ENCODE data around the gene ATXN7L3. TPM values are rescaled to one million over a fixed set of nuclear protein-coding genes. Genes with fewer than 3 reads are reported as not detected.
A peak's percentile ranks its signal among the peaks of the same experiment; 100 is the strongest.

The ATXN7L3 gene
- total RNA-seq, 1 donor from 2014 or later: 38.9 TPM

GRCh38 chr17:44217738-44218343 is 18.2 kb upstream of the ATXN7L3 start:
- no peak for DNase-seq (ENCODE audit: low spot score)

GRCh38 chr17:44216694-44217093 is 17.0 kb upstream of the ATXN7L3 start:
- H3K79me2 ChIP-seq (ENCODE audit: low read depth): peaks cover 61% of the 10 kb centered on the region
- no peaks in the 10 kb centered on the region for H3K9me3 Mint-ChIP-seq
- TF ChIP-seq EZH2phosphoT487 (IDR thresholded peaks at IDR 0.05): no peak
- TF ChIP-seq CTCF (IDR thresholded peaks at IDR 0.05): no peak
- TF ChIP-seq EZH2 (IDR thresholded peaks at IDR 0.05): no peak
- no peak overlapping the region for H2AFZ ChIP-seq (replicated peaks)
- no peaks in the 10 kb centered on the region for H3K9me3 ChIP-seq (ENCODE audit: low read depth)
- peak overlapping the region; percentile 64 for H3K4me3 Mint-ChIP-seq
- no peaks in the 10 kb centered on the region for H3K27me3 ChIP-seq
- H3K4me1 Mint-ChIP-seq: peaks cover 20% of the 10 kb centered on the region
- peaks cover 5% of the 10 kb centered on the region for H3K4me1 ChIP-seq
- H3K27me3 Mint-ChIP-seq (ENCODE audit: insufficient read depth, low read depth): peaks cover 6% of the 10 kb centered on the region
- H3K4me3 ChIP-seq: no peak overlapping the region
- H3K27ac ChIP-seq: no peak overlapping the region
- no peaks in the 10 kb centered on the region for H3K36me3 ChIP-seq
- no peak overlapping the region for H3K4me2 ChIP-seq
- no peak for DNase-seq (ENCODE audit: low spot score)
- H3K9ac ChIP-seq: no peak overlapping the region
- peaks cover 25% of the 10 kb centered on the region for H3F3A ChIP-seq (ENCODE audit: low read depth)
- peaks cover 12% of the 10 kb centered on the region for H3K36me3 Mint-ChIP-seq
- peaks cover 37% of the 10 kb centered on the region for H4K20me1 ChIP-seq (ENCODE audit: low read depth)
- H3K27ac Mint-ChIP-seq: peak overlapping the region; percentile 46

More at GRCh38 chr17:44217738-44218343, 18.2 kb upstream of the ATXN7L3 start:
- Mint-ChIP-seq H3K9me3 (no peaks in the 10 kb centered on the region), H3K4me3 (peak overlapping the region; percentile 88), H3K36me3 (peaks cover 12% of the 10 kb centered on the region), H3K27ac (peak overlapping the region; percentile 44), H3K27me3 (ENCODE audit: insufficient read depth, low read depth) (peaks cover 12% of the 10 kb centered on the region), H3K4me1 (peaks cover 27% of the 10 kb centered on the region)
- Histone ChIP-seq H3K27me3 (no peaks in the 10 kb centered on the region), H3K9me3 (ENCODE audit: low read depth) (no peaks in the 10 kb centered on the region), H3K9ac (no peak overlapping the region), H4K20me1 (ENCODE audit: low read depth) (peaks cover 48% of the 10 kb centered on the region), H3K27ac (no peak overlapping the region), H3F3A (ENCODE audit: low read depth) (peaks cover 36% of the 10 kb centered on the region), H2AFZ (replicated peaks) (no peak overlapping the region), H3K36me3 (no peaks in the 10 kb centered on the region), H3K79me2 (ENCODE audit: low read depth) (peaks cover 72% of the 10 kb centered on the region), H3K4me3 (peak overlapping the region; percentile 86), H3K4me1 (peaks cover 8% of the 10 kb centered on the region), H3K4me2 (peak overlapping the region; percentile 88)
- TF ChIP-seq EZH2 (IDR thresholded peaks at IDR 0.05) (no peak), EZH2phosphoT487 (IDR thresholded peaks at IDR 0.05) (no peak), CTCF (IDR thresholded peaks at IDR 0.05) (no peak)

- H3K4me1 Mint-ChIP-seq: peaks cover 16% of the 10 kb centered on the region
- H3K27ac ChIP-seq: no peak overlapping the region
- H2AFZ ChIP-seq (replicated peaks): no peak overlapping the region
- H3K9me3 Mint-ChIP-seq: no peaks in the 10 kb centered on the region
- TF ChIP-seq CTCF (IDR thresholded peaks at IDR 0.05): no peak
- TF ChIP-seq EZH2 (IDR thresholded peaks at IDR 0.05): no peak
- TF ChIP-seq EZH2phosphoT487 (IDR thresholded peaks at IDR 0.05): no peak
- H3K27ac Mint-ChIP-seq: no peak overlapping the region
- H3K4me2 ChIP-seq: no peak overlapping the region
- H3K36me3 ChIP-seq: no peaks in the 10 kb centered on the region
- peaks cover 25% of the 10 kb centered on the region for H3F3A ChIP-seq (ENCODE audit: low read depth)
- H3K27me3 Mint-ChIP-seq (ENCODE audit: insufficient read depth, low read depth): peaks cover 4% of the 10 kb centered on the region
- peaks cover 55% of the 10 kb centered on the region for H3K79me2 ChIP-seq (ENCODE audit: low read depth)
- no peak for DNase-seq (ENCODE audit: low spot score)
- H4K20me1 ChIP-seq (ENCODE audit: low read depth): peaks cover 37% of the 10 kb centered on the region
- peaks cover 12% of the 10 kb centered on the region for H3K36me3 Mint-ChIP-seq
- peaks cover 5% of the 10 kb centered on the region for H3K4me1 ChIP-seq
- H3K4me3 ChIP-seq: no peak overlapping the region
- no peaks in the 10 kb centered on the region for H3K9me3 ChIP-seq (ENCODE audit: low read depth)
- H3K9ac ChIP-seq: no peak overlapping the region
- peak overlapping the region; percentile 21 for H3K4me3 Mint-ChIP-seq
- no peaks in the 10 kb centered on the region for H3K27me3 ChIP-seq
Observed at GRCh38 chr17:44216173-44216572, 16.5 kb upstream of the ATXN7L3 start.

Measured in neural progenitor cell (in vitro differentiated cells).